K562 (cell line): ENCODE results near the gene SELENOM. TPM values are rescaled to one million over a fixed set of nuclear protein-coding genes. Genes with fewer than 3 reads are reported as not detected.
A peak's percentile ranks its signal among the peaks of the same experiment; 100 is the strongest.

Experiments
- C11orf30 ChIP-seq: fragments of 450-650 bp; IDR thresholded peaks from 2 replicates; pipeline ENCODE4 v1.6.1; 2016; ENCODE audit warnings: low read depth, mild to moderate bottlenecking
- CCNT2 ChIP-seq: IDR thresholded peaks from 2 replicates; pipeline ENCODE4 v1.6.1; 2011; ENCODE audit warnings: borderline replicate concordance, low read depth, mild to moderate bottlenecking, moderate library complexity, mixed read lengths, low read length; ENCODE audit not compliant: insufficient read length; ENCODE audit errors: extremely low read depth
- ELF1 ChIP-seq: fragments of 200-800 bp; sonication (Bioruptor generic); IDR thresholded peaks from 2 replicates; pipeline ENCODE4 v1.6.1; 2016; ENCODE audit warnings: missing genetic modification characterization, missing compliant biosample characterization
- ESRRB ChIP-seq: fragments of 250-450 bp; sonication (Bioruptor Pico); IDR thresholded peaks from 2 replicates; pipeline ENCODE4 v1.5.0; 2020; ENCODE audit warnings: mild to moderate bottlenecking, moderate library complexity, borderline replicate concordance
- FOSL1 ChIP-seq: fragments of 200-800 bp; sonication (Bioruptor generic); conservative IDR thresholded peaks from 2 replicates; pipeline ENCODE4 v1.6.1; 2016; ENCODE audit warnings: missing genetic modification characterization, missing compliant biosample characterization
- GABPA ChIP-seq: fragments of 200-800 bp; sonication (Bioruptor generic); conservative IDR thresholded peaks from 2 replicates; pipeline ENCODE4 v1.6.1; 2016; ENCODE audit warnings: low read depth, missing genetic modification characterization, missing compliant biosample characterization
- GTF2F1 ChIP-seq: IDR thresholded peaks from 2 replicates; pipeline ENCODE4 v1.6.1; 2011; ENCODE audit warnings: low read depth, low read length, improper control_type of control experiment
- JUND ChIP-seq, 2 experiments: IDR thresholded peaks; 2 replicates in 1 of 2; 3 replicates in 1 of 2; pipeline ENCODE4 v1.6.1; 2011; ENCODE audit warnings: borderline replicate concordance in 2 of 2, low read depth in 2 of 2, low read length in 2 of 2, improper control_type of control experiment in 1 of 2, missing biosample characterization in 1 of 2, missing genetic modification characterization in 1 of 2, missing genetic modification reagents in 1 of 2
- NFIX ChIP-seq: fragments of 250-450 bp; sonication (Bioruptor Pico); IDR thresholded peaks from 2 replicates; pipeline ENCODE4 v1.4.0; 2020; ENCODE audit warnings: low read depth, mild to moderate bottlenecking, moderate library complexity
- NFRKB ChIP-seq: fragments of 450-650 bp; IDR thresholded peaks from 2 replicates; pipeline ENCODE4 v1.6.1; 2016; ENCODE audit warnings: low read depth
- NR1H2 ChIP-seq: sonication (generic); formaldehyde crosslinking; IDR thresholded peaks from 2 replicates; pipeline ENCODE4 v1.4.0; 2020; ENCODE audit warnings: mild to moderate bottlenecking, missing genetic modification reagents
- RBBP5 ChIP-seq: fragments of 200-600 bp; sonication (generic); IDR thresholded peaks from 2 replicates; pipeline ENCODE4 v1.6.1; 2012; ENCODE audit warnings: borderline replicate concordance, mild to moderate bottlenecking, low read length, control low read depth, inconsistent platforms; ENCODE audit not compliant: insufficient read depth, poor library complexity, severe bottlenecking
- SMARCB1 ChIP-seq: IDR thresholded peaks from 2 replicates; pipeline ENCODE4 v1.6.1; 2011; ENCODE audit warnings: improper control_type of control experiment, low read depth; ENCODE audit not compliant: insufficient read length
- TARDBP ChIP-seq: fragments of 450-650 bp; IDR thresholded peaks from 2 replicates; pipeline ENCODE4 v1.6.1; 2016
- TCF7L2 ChIP-seq: fragments of 150-350 bp; IDR thresholded peaks from 2 replicates; pipeline ENCODE4 v1.6.1; 2016; ENCODE audit warnings: low read depth, mild to moderate bottlenecking, low read length, moderate library complexity
- THAP7 ChIP-seq: fragments of 250-450 bp; sonication (Bioruptor Pico); IDR thresholded peaks from 2 replicates; pipeline ENCODE4 v1.5.0; 2021
- ZNF764 ChIP-seq: fragments of 250-450 bp; sonication (Bioruptor Pico); IDR thresholded peaks from 2 replicates; pipeline ENCODE4 v1.4.0; 2020; ENCODE audit warnings: low read depth, mild to moderate bottlenecking, moderate library complexity
- ZNF778 ChIP-seq: fragments of 450-650 bp; formaldehyde crosslinking; IDR thresholded peaks from 2 replicates; pipeline ENCODE4 v1.4.0; 2020; ENCODE audit warnings: mild to moderate bottlenecking, moderate library complexity
- polyA plus RNA-seq, 8 experiments: library from polyadenylated mRNA; depleted of rRNA in 4 of 8; stranded (reverse) in 5 of 8; unstranded in 3 of 8; fragments of >200 nt; fragmentation: Nextera tagmentation in 2 of 8; fragmentation: Illumina TruSeq in 1 of 8; extraction: Ambion mirVana in 2 of 8; extraction: Trizol in 1 of 8; gene quantifications; 2 replicates each; pipeline versions ENCODE4 v1.2.1 to v1.2.3, GENCODE V29; 2011 to 2014; ENCODE audit warnings: inconsistent platforms in 1 of 8, missing spikeins in 1 of 8
- total RNA-seq, 7 experiments: library from RNA; depleted of rRNA in 6 of 7; stranded (reverse); fragments of >200 nt in 6 of 7; fragmentation: Illumina TruSeq in 2 of 7; extraction: Trizol in 2 of 7; gene quantifications; 2 replicates each; pipeline versions ENCODE4 v1.2.1 to v1.2.3, GENCODE V29; 2011 to 2021; ENCODE audit warnings: low replicate concordance in 1 of 7
- TF ChIP-seq, protein P1 (sequence below), 2 experiments: fragments of 450-650 bp in 1 of 2; sonication (generic) in 1 of 2; formaldehyde crosslinking in 1 of 2; IDR thresholded peaks; 2 replicates each; pipeline versions ENCODE4 v1.7.1 to v1.9.0; 2016 to 2022; ENCODE audit warnings: inconsistent platforms in 1 of 2, mild to moderate bottlenecking in 1 of 2, missing genetic modification reagents in 1 of 2

Gene SELENOM
- total and polyA plus RNA-seq, 9 of the 15 experiments (the other 6 are each of a cell fraction or from before 2014, with no cell fraction given) = 1.2 to 10.6 (median 3.7) TPM

DNA sequence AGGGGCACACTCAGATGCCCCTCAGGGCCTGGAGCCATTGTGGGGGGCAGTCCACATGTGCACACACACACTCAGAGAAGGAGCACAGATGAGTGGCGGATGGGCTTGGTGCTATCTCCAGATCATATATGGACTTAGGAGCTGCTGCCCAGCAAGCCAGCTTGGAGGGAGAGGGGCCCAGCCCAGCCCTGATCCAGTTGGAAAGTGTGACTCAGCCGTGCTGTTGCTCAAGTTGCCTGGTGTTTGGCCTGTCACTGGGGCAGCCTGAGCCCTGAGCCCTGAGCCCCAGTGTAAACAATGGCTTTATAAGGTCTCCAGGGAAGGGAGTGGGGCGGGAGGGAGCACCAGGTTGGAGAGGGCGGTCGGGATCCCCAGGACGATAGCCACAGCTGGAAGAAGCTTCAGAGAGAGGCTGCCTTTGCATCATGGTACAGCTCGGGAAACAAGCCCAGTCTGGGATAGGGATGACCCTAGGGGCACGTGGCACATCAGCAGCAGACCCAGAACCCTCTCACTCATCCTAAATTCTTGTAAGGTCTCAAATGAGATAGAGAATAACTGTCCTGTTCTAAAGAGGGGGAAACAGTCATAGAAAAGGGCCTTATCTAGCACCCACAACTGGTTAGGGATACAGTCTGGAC lies 4.8 kb downstream of the SELENOM start (continued):
- TF ChIP-seq, protein P1, sequence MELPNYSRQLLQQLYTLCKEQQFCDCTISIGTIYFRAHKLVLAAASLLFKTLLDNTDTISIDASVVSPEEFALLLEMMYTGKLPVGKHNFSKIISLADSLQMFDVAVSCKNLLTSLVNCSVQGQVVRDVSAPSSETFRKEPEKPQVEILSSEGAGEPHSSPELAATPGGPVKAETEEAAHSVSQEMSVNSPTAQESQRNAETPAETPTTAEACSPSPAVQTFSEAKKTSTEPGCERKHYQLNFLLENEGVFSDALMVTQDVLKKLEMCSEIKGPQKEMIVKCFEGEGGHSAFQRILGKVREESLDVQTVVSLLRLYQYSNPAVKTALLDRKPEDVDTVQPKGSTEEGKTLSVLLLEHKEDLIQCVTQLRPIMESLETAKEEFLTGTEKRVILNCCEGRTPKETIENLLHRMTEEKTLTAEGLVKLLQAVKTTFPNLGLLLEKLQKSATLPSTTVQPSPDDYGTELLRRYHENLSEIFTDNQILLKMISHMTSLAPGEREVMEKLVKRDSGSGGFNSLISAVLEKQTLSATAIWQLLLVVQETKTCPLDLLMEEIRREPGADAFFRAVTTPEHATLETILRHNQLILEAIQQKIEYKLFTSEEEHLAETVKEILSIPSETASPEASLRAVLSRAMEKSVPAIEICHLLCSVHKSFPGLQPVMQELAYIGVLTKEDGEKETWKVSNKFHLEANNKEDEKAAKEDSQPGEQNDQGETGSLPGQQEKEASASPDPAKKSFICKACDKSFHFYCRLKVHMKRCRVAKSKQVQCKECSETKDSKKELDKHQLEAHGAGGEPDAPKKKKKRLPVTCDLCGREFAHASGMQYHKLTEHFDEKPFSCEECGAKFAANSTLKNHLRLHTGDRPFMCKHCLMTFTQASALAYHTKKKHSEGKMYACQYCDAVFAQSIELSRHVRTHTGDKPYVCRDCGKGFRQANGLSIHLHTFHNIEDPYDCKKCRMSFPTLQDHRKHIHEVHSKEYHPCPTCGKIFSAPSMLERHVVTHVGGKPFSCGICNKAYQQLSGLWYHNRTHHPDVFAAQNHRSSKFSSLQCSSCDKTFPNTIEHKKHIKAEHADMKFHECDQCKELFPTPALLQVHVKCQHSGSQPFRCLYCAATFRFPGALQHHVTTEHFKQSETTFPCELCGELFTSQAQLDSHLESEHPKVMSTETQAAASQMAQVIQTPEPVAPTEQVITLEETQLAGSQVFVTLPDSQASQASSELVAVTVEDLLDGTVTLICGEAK (IDR thresholded peaks at IDR 0.05) = no peak
- TF ChIP-seq, protein P1 (CRISPR knock-in tag; IDR thresholded peaks at IDR 0.05) = no peak
- TF ChIP-seq JUND (IDR thresholded peaks at IDR 0.05; ENCODE audit: borderline replicate concordance, low read depth, low read length) = peak; percentile 86
- TF ChIP-seq JUND (tag; IDR thresholded peaks at IDR 0.05; ENCODE audit: borderline replicate concordance, low read depth, low read length) = peak; percentile 85; the same call in 2 of the 3 replicates
- TF ChIP-seq RBBP5 = no peak
- no peak for TF ChIP-seq GTF2F1
- no peak for TF ChIP-seq ZNF764 (CRISPR knock-in tag)
- no peak for TF ChIP-seq GABPA (tag)
- no peak for TF ChIP-seq C11orf30
- no peak for TF ChIP-seq ZNF778 (CRISPR knock-in tag)
- no peak for TF ChIP-seq SMARCB1
- no peak for TF ChIP-seq CCNT2
- TF ChIP-seq THAP7 (CRISPR knock-in tag) = no peak
- TF ChIP-seq TCF7L2 = no peak
- TF ChIP-seq TARDBP = no peak
- no peak for TF ChIP-seq NFRKB
- TF ChIP-seq ESRRB (CRISPR knock-in tag) = no peak
- peak; percentile 99 for TF ChIP-seq FOSL1
- TF ChIP-seq NFIX = no peak
- no peak for TF ChIP-seq ELF1
- TF ChIP-seq NR1H2 (CRISPR knock-in tag) = no peak
